Mesenchymal stem cell (in vitro differentiated cells and primary cell): ENCODE data around the gene RNF186.
A peak's percentile ranks its signal among the peaks of the same experiment; 100 is the strongest.

Experiments used
- DNase-seq: peaks from one replicate; pipeline ENCODE4 v3.0.0-alpha.2; 2013
- H2AFZ ChIP-seq: one replicate; pipeline ENCODE4 v1.6.1; 2013; ENCODE audit warnings: low read depth, mild to moderate bottlenecking, control low read depth, inconsistent platforms, low read length, moderate library complexity
- H2AK5ac ChIP-seq: 2 replicates; pipeline ENCODE4 v1.6.1; 2013; ENCODE audit warnings: low read length, moderate library complexity, mild to moderate bottlenecking, inconsistent platforms; ENCODE audit not compliant: severe bottlenecking
- H2BK120ac ChIP-seq: one replicate; pipeline ENCODE4 v1.6.1; 2013; ENCODE audit warnings: low read depth, mild to moderate bottlenecking, inconsistent platforms, low read length, moderate library complexity
- H2BK12ac ChIP-seq, 2 experiments: one replicate each; pipeline ENCODE4 v1.6.1; 2013; ENCODE audit warnings: inconsistent platforms in 2 of 2, low read length in 2 of 2, mild to moderate bottlenecking in 2 of 2, moderate library complexity in 2 of 2, control low read depth in 1 of 2
- H2BK15ac ChIP-seq: one replicate; pipeline ENCODE4 v1.6.1; 2013; ENCODE audit warnings: mild to moderate bottlenecking, low read depth, inconsistent platforms; ENCODE audit not compliant: poor library complexity, severe bottlenecking
- H2BK5ac ChIP-seq: 2 replicates; pipeline ENCODE4 v1.6.1; 2013; ENCODE audit warnings: low read depth, mild to moderate bottlenecking, low read length, control low read depth, inconsistent platforms; ENCODE audit not compliant: poor library complexity, severe bottlenecking
- H3K14ac ChIP-seq, 2 experiments: one replicate each; pipeline ENCODE4 v1.6.1; 2013; ENCODE audit warnings: inconsistent platforms in 2 of 2, low read length in 2 of 2, control low read depth in 1 of 2, mild to moderate bottlenecking in 1 of 2, moderate library complexity in 1 of 2
- H3K18ac ChIP-seq, 2 experiments: one replicate each; pipeline ENCODE4 v1.6.1; 2013; ENCODE audit warnings: inconsistent platforms in 2 of 2, low read length in 2 of 2, control low read depth in 1 of 2, low read depth in 1 of 2, mild to moderate bottlenecking in 1 of 2
- H3K23ac ChIP-seq, 2 experiments: one replicate each; pipeline ENCODE4 v1.6.1; 2013; ENCODE audit warnings: inconsistent platforms in 2 of 2, low read length in 2 of 2, mild to moderate bottlenecking in 2 of 2, moderate library complexity in 2 of 2, control low read depth in 1 of 2
- H3K27ac ChIP-seq: 2 replicates; pipeline ENCODE4 v1.5.1; 2013; ENCODE audit warnings: mild to moderate bottlenecking, moderate library complexity, low read length, control low read depth, inconsistent platforms; ENCODE audit not compliant: poor library complexity, severe bottlenecking
- H3K27me3 ChIP-seq, 2 experiments: 2 replicates each; pipeline versions ENCODE4 v1.6.1 to v1.7.0; 2013; ENCODE audit warnings: low read length in 2 of 2, mild to moderate bottlenecking in 2 of 2, moderate library complexity in 2 of 2, control low read depth in 1 of 2, inconsistent platforms in 1 of 2; ENCODE audit not compliant: control insufficient read depth in 1 of 2, insufficient read depth in 1 of 2
- H3K36me3 ChIP-seq, 2 experiments: 2 replicates each; pipeline versions ENCODE4 v1.6.1 to v1.7.0; 2013; ENCODE audit warnings: low read length in 2 of 2, control low read depth in 1 of 2, inconsistent platforms in 1 of 2, low read depth in 1 of 2, mild to moderate bottlenecking in 1 of 2; ENCODE audit not compliant: insufficient read depth in 2 of 2, control insufficient read depth in 1 of 2
- H3K4ac ChIP-seq, 2 experiments: one replicate each; pipeline ENCODE4 v1.6.1; 2013; ENCODE audit warnings: inconsistent platforms in 2 of 2, low read length in 2 of 2, mild to moderate bottlenecking in 2 of 2, moderate library complexity in 2 of 2, control low read depth in 1 of 2, low read depth in 1 of 2
- H3K4me1 ChIP-seq: 2 replicates; pipeline ENCODE4 v1.6.1; 2013; ENCODE audit warnings: low read depth, low read length, control low read depth; ENCODE audit not compliant: control insufficient read depth, insufficient read depth
- H3K4me2 ChIP-seq: 2 replicates; pipeline ENCODE4 v1.6.1; 2013; ENCODE audit warnings: low read length, mild to moderate bottlenecking, inconsistent platforms; ENCODE audit not compliant: poor library complexity, severe bottlenecking
- H3K4me3 ChIP-seq, 2 experiments: 2 replicates each; pipeline versions ENCODE4 v1.5.1 to v1.7.0; 2013; ENCODE audit warnings: low read length in 2 of 2, mild to moderate bottlenecking in 2 of 2, control low read depth in 1 of 2, low read depth in 1 of 2; ENCODE audit not compliant: insufficient read depth in 1 of 2
- H3K79me1 ChIP-seq: replicated peaks from 2 replicates; pipeline ENCODE4 v1.6.1; 2013; ENCODE audit warnings: mild to moderate bottlenecking, control low read depth, low read length, inconsistent platforms; ENCODE audit not compliant: poor library complexity, severe bottlenecking
- H3K9ac ChIP-seq: 2 replicates; pipeline ENCODE4 v1.7.0; 2013; ENCODE audit warnings: mild to moderate bottlenecking, low read length, moderate library complexity
- H3K9me3 ChIP-seq: 2 replicates; pipeline ENCODE4 v1.7.0; 2013; ENCODE audit warnings: mild to moderate bottlenecking, low read length; ENCODE audit not compliant: control insufficient read depth
- H4K8ac ChIP-seq: one replicate; pipeline ENCODE4 v1.6.1; 2013; ENCODE audit warnings: inconsistent platforms, mild to moderate bottlenecking, low read length, moderate library complexity
- H4K91ac ChIP-seq: one replicate; pipeline ENCODE4 v1.6.1; 2013; ENCODE audit warnings: mild to moderate bottlenecking, low read length, inconsistent platforms
- WGBS: methylation state at CpG from one replicate; pipeline ENCODE4 v1.1.7; 2013; ENCODE audit warnings: mixed read lengths; 5-methylcytosine and 5-hydroxymethylcytosine counted together

The RNF186 gene

GRCh38 chr1:19798486-19799229 lies 16.4 kb downstream of the RNF186 start:
- DNase-seq: no peak
- Histone ChIP-seq H3K23ac (no peak overlapping the region), H2BK12ac (no peak overlapping the region), H2BK15ac (peak overlapping the region; percentile 84), H3K9ac (peak overlapping the region; percentile 88), H3K9me3 (no peaks in the 10 kb centered on the region), H2AK5ac (peak overlapping the region; percentile 60), H3K79me1 (peaks cover 16% of the 10 kb centered on the region), H3K4ac (peak overlapping the region; percentile 47 to 81), H3K4me3 (peak overlapping the region in 1 of 2 experiments; percentile 82), H3K4me2 (peak overlapping the region; percentile 78), H2BK120ac (peak overlapping the region; percentile 95), H2AFZ (no peak overlapping the region), H3K4me1 (peaks cover 22% of the 10 kb centered on the region), H3K27ac (no peak overlapping the region), H3K36me3 (peaks cover 0 to 15% of the 10 kb centered on the region in 2 experiments), H3K18ac (peak overlapping the region in 1 of 2 experiments; percentile 84), H3K27me3 (no peaks in the 10 kb centered on the region), H4K8ac (peak overlapping the region; percentile 71), H2BK5ac (no peak overlapping the region), H3K14ac (no peak overlapping the region), H4K91ac (peak overlapping the region; percentile 56)
- 92% methylated on average over 6 of the region's 6 CpGs for WGBS

GRCh38 chr1:19797827-19798226 lies 17.3 kb downstream of the RNF186 start:
- Histone ChIP-seq H3K36me3 (peaks cover 0 to 20% of the 10 kb centered on the region in 2 experiments), H2BK5ac (no peak overlapping the region), H2AFZ (no peak overlapping the region), H2BK12ac (no peak overlapping the region), H3K4me3 (no peak overlapping the region), H3K4me2 (no peak overlapping the region), H3K9ac (no peak overlapping the region), H3K4ac (no peak overlapping the region), H3K4me1 (peaks cover 25% of the 10 kb centered on the region), H3K18ac (peak overlapping the region in 1 of 2 experiments; percentile 3), H2BK15ac (peak overlapping the region; percentile 12), H4K8ac (peak overlapping the region; percentile 12), H3K27me3 (no peaks in the 10 kb centered on the region), H2BK120ac (no peak overlapping the region), H3K9me3 (no peaks in the 10 kb centered on the region), H3K23ac (no peak overlapping the region), H2AK5ac (no peak overlapping the region), H4K91ac (no peak overlapping the region), H3K14ac (no peak overlapping the region), H3K79me1 (peaks cover 19% of the 10 kb centered on the region), H3K27ac (no peak overlapping the region)
- DNase-seq: no peak
- 94% methylated on average over 4 of the region's 5 CpGs for WGBS

GRCh38 chr1:19794583-19794982 lies 20.5 kb downstream of the RNF186 start:
- DNase-seq: no peak
- Histone ChIP-seq H4K8ac (no peak overlapping the region), H3K9me3 (no peaks in the 10 kb centered on the region), H2BK12ac (no peak overlapping the region), H2AK5ac (no peak overlapping the region), H3K4me3 (no peak overlapping the region), H3K36me3 (peaks cover 6 to 31% of the 10 kb centered on the region in 2 experiments), H3K79me1 (peaks cover 26% of the 10 kb centered on the region), H3K23ac (no peak overlapping the region), H3K4ac (no peak overlapping the region), H2BK15ac (no peak overlapping the region), H3K27me3 (no peaks in the 10 kb centered on the region), H2BK5ac (no peak overlapping the region), H3K18ac (no peak overlapping the region), H3K4me2 (no peak overlapping the region), H2BK120ac (no peak overlapping the region), H3K9ac (no peak overlapping the region), H3K27ac (no peak overlapping the region), H3K4me1 (peaks cover 14% of the 10 kb centered on the region), H2AFZ (no peak overlapping the region), H3K14ac (no peak overlapping the region), H4K91ac (no peak overlapping the region)
- 88% methylated on average over 3 of the region's 4 CpGs for WGBS

- 93% methylated on average over 6 of the region's 6 CpGs for WGBS
- Histone ChIP-seq H3K36me3 (peaks cover 6 to 31% of the 10 kb centered on the region in 2 experiments), H3K4ac (no peak overlapping the region)
Measured at GRCh38 chr1:19793360-19794046, 21.6 kb downstream of the RNF186 start.

More at GRCh38 chr1:19793360-19794046, 21.6 kb downstream of the RNF186 start:
- H3K79me1 ChIP-seq: peaks cover 24% of the 10 kb centered on the region
- H4K91ac ChIP-seq: peak overlapping the region; percentile 91
- H3K27ac ChIP-seq: no peak overlapping the region
- H2AFZ ChIP-seq: no peak overlapping the region
- H2AK5ac ChIP-seq: no peak overlapping the region
- H2BK5ac ChIP-seq: no peak overlapping the region
- H3K9me3 ChIP-seq: no peaks in the 10 kb centered on the region
- H2BK15ac ChIP-seq: no peak overlapping the region
- peak overlapping the region in 1 of 2 experiments; percentile 52 for H2BK12ac ChIP-seq
- H2BK120ac ChIP-seq: no peak overlapping the region
- no peaks in the 10 kb centered on the region for H3K27me3 ChIP-seq
- H3K18ac ChIP-seq: no peak overlapping the region
- peaks cover 6% of the 10 kb centered on the region for H3K4me1 ChIP-seq
- H3K9ac ChIP-seq: no peak overlapping the region
- no peak overlapping the region for H4K8ac ChIP-seq
- no peak for DNase-seq
- no peak overlapping the region for H3K4me2 ChIP-seq
- no peak overlapping the region for H3K14ac ChIP-seq
- no peak overlapping the region for H3K23ac ChIP-seq
- H3K4me3 ChIP-seq: no peak overlapping the region
